PC-3 (cell line): Measurements from ENCODE around the gene ARHGEF26. TPM values are rescaled to one million over a fixed set of nuclear protein-coding genes. Genes with fewer than 3 reads are reported as not detected.

ENCODE experiments used
- ATAC-seq: fragments of 200-7000 bp; cut with Tn5 transposase; 2 replicates; pipeline ENCODE4 v1.9.1; 2020; ENCODE audit warnings: mild to moderate bottlenecking, moderate library complexity
- BruUV-seq: library from RNA; stranded (reverse); fragments of 400-500 nt; replicated peaks from 2 replicates; lab custom pipeline; 2021; lab: Mats Ljungman, UMichigan
- CTCF ChIA-PET: fragments of 300-600 bp; sonication (Branson Sonifier 250); formaldehyde crosslinking; loops from one replicate; lab custom pipeline; 2022; ENCODE audit warnings: antibody characterized with exemption; lab: Charles Lee
- POLR2A ChIA-PET: fragments of 300-600 bp; sonication (Branson Sonifier 250); formaldehyde crosslinking; loops from one replicate; lab custom pipeline; 2022; ENCODE audit warnings: antibody characterized with exemption; ENCODE audit not compliant: unreplicated experiment; lab: Charles Lee
- DNase-seq: peaks from one replicate; pipeline ENCODE4 v3.0.0-alpha.2; 2015
- H2AFZ ChIP-seq: fragments of 300-600 bp; sonication (generic); 2 replicates; pipeline ENCODE4 v1.6.0; 2016; ENCODE audit warnings: antibody characterized with exemption, low read length
- H3F3A ChIP-seq: fragments of 300-600 bp; sonication (generic); one replicate; pipeline ENCODE4 v1.6.0; 2017; ENCODE audit warnings: antibody characterized with exemption, low read length, control low read depth, mild to moderate bottlenecking; ENCODE audit not compliant: unreplicated experiment
- H3K27ac ChIP-seq: fragments of 300-600 bp; sonication (generic); 2 replicates; pipeline ENCODE4 v1.5.1; 2016; ENCODE audit warnings: mild to moderate bottlenecking, low read length
- H3K27me3 ChIP-seq: fragments of 300-600 bp; sonication (generic); 2 replicates; pipeline ENCODE4 v1.6.1; 2016; ENCODE audit warnings: low read length, mixed read lengths
- H3K36me3 ChIP-seq: fragments of 300-600 bp; sonication (generic); 2 replicates; pipeline ENCODE4 v1.6.1; 2016; ENCODE audit warnings: low read depth, mixed run types, low read length, mixed read lengths
- H3K4me1 ChIP-seq: fragments of 300-600 bp; sonication (generic); 2 replicates; pipeline ENCODE4 v1.5.1; 2016; ENCODE audit warnings: low read length; ENCODE audit not compliant: insufficient read depth
- H3K4me2 ChIP-seq: fragments of 300-600 bp; sonication (generic); 2 replicates; pipeline ENCODE4 v1.6.0; 2016; ENCODE audit warnings: low read length
- H3K4me3 ChIP-seq: fragments of 300-600 bp; sonication (generic); 2 replicates; pipeline ENCODE4 v1.5.1; 2016; ENCODE audit warnings: mild to moderate bottlenecking, low read length, mixed read lengths
- H3K79me2 ChIP-seq: fragments of 300-600 bp; sonication (generic); 2 replicates; pipeline ENCODE4 v1.6.1; 2017; ENCODE audit warnings: low read length, mixed read lengths
- H3K9ac ChIP-seq: fragments of 300-600 bp; sonication (generic); 2 replicates; pipeline ENCODE4 v1.6.0; 2016; ENCODE audit warnings: mild to moderate bottlenecking, low read length
- H3K9me2 ChIP-seq: fragments of 300-600 bp; sonication (generic); replicated peaks from 2 replicates; pipeline ENCODE4 v1.6.1; 2016; ENCODE audit warnings: mixed run types, low read length, mixed read lengths
- H3K9me3 ChIP-seq: fragments of 300-600 bp; sonication (generic); 2 replicates; pipeline ENCODE4 v1.6.1; 2016; ENCODE audit warnings: low read length, mixed read lengths
- H4K20me1 ChIP-seq: fragments of 300-600 bp; sonication (generic); 2 replicates; pipeline ENCODE4 v1.6.1; 2016; ENCODE audit warnings: low read length, mixed read lengths
- EZH2 ChIP-seq: fragments of 300-600 bp; sonication (generic); IDR thresholded peaks from one replicate; pipeline ENCODE4 v1.6.1; 2017; ENCODE audit warnings: antibody characterized with exemption, mild to moderate bottlenecking, low read length; ENCODE audit not compliant: unreplicated experiment
- EZH2phosphoT487 ChIP-seq: fragments of 300-600 bp; sonication (generic); IDR thresholded peaks from 2 replicates; pipeline ENCODE4 v1.6.1; 2018; ENCODE audit warnings: mild to moderate bottlenecking, antibody characterized with exemption, low read length, borderline replicate concordance
- intact Hi-C: fragments of 100-400 bp; cut with micrococcal nuclease; formaldehyde crosslinking; loops from 2 replicates; pipeline ENCODE4 v1.9.0; 2023
- total RNA-seq: library from RNA; depleted of rRNA; stranded (reverse); fragments of >200 nt; gene quantifications from 2 replicates; pipeline ENCODE4 v1.2.3, GENCODE V29; 2014
- TF ChIP-seq, protein P1 (sequence below): fragments of 300-600 bp; sonication (generic); conservative IDR thresholded peaks from 2 replicates; pipeline ENCODE4 v1.5.1; 2017; ENCODE audit warnings: antibody characterized with exemption, low read depth, mild to moderate bottlenecking, low read length

ARHGEF26 gene
- total RNA-seq, 1 experiment from 2014 or later = 5.0 TPM

DNA sequence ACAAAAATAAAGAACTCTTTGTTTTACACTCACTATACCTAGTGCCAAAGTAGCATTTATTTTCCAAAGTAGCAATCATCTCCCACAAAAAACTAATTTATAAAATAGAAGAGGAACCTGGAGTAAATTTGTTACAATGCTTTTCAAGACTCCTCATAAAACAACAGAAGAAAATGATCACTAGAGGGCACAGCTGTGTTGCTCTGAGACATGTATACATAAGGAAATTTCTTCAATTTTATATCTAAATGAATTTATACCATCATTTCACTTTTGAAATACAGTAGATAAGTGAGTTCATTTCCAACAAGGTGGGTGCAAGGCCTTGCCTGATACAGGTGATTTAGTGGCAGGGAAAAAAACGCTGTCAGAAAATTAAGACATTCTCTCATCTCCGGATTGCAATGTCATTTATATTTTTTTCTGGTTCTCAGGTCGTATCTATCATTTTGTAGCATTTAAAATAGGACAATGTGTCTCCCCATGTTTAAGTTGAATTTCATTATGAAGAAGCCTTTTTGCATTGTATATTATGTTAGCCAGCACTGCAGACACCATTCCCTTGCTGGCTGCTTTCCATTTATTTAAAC, 25.3 kb upstream of the ARHGEF26 start:
- Histone ChIP-seq H3K9ac (no peak overlapping the region), H3K27me3 (no peaks in the 10 kb centered on the region), H3K27ac (no peak overlapping the region), H3K9me2 (no peaks in the 10 kb centered on the region), H3K36me3 (no peaks in the 10 kb centered on the region), H4K20me1 (no peaks in the 10 kb centered on the region), H3K9me3 (no peaks in the 10 kb centered on the region), H3K79me2 (no peaks in the 10 kb centered on the region), H3K4me1 (no peaks in the 10 kb centered on the region), H3K4me2 (no peak overlapping the region), H3F3A (no peaks in the 10 kb centered on the region), H2AFZ (no peak overlapping the region), H3K4me3 (no peak overlapping the region)
- CTCF ChIA-PET = no interaction called here
- TF ChIP-seq EZH2phosphoT487 = no peak
- TF ChIP-seq, protein P1, sequence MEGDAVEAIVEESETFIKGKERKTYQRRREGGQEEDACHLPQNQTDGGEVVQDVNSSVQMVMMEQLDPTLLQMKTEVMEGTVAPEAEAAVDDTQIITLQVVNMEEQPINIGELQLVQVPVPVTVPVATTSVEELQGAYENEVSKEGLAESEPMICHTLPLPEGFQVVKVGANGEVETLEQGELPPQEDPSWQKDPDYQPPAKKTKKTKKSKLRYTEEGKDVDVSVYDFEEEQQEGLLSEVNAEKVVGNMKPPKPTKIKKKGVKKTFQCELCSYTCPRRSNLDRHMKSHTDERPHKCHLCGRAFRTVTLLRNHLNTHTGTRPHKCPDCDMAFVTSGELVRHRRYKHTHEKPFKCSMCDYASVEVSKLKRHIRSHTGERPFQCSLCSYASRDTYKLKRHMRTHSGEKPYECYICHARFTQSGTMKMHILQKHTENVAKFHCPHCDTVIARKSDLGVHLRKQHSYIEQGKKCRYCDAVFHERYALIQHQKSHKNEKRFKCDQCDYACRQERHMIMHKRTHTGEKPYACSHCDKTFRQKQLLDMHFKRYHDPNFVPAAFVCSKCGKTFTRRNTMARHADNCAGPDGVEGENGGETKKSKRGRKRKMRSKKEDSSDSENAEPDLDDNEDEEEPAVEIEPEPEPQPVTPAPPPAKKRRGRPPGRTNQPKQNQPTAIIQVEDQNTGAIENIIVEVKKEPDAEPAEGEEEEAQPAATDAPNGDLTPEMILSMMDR = peak; percentile 80
- peak; percentile 55 for DNase-seq
- no TSS peak for BruUV-seq
- intact Hi-C loops = loop anchor here (1.0 to 5.0 kb wide), 2 partner anchors 54 to 157 kb away; no protein-coding TSS in a partner anchor
- ATAC-seq = peak; percentile 84
- POLR2A ChIA-PET = no interaction called here

DNA sequence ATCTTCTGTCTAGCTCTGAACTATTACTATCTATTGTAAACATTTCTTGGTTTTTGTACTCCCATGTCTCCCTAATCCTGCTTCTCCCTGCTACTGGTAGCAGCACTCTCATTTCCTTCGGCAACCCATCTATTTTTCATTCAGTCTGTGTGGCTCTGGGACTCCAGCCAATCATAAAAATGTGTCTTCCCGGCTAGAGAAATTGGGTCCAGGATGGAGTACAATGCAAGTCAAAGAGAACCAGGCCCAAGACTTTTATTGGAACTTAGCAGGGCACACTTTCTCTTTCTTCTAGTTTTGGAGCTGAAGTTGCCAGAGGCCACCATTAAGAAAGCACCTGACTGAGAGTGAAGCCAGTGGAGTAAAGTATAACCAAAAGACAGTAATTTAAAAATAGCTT, 22.8 kb upstream of the ARHGEF26 start:
- no peak overlapping the region for H3K4me3 ChIP-seq
- H4K20me1 ChIP-seq = no peaks in the 10 kb centered on the region
- no peak overlapping the region for H3K4me2 ChIP-seq
- H3K9ac ChIP-seq = no peak overlapping the region
- no peaks in the 10 kb centered on the region for H3F3A ChIP-seq
- no peak for DNase-seq
- no TSS peak for BruUV-seq
- no peaks in the 10 kb centered on the region for H3K27me3 ChIP-seq
- ChIA-PET POLR2A (interaction anchor here (0.6 kb wide), 1 partner anchor 156 kb away, joined by 3 read pairs; no protein-coding TSS in a partner anchor), CTCF (interaction anchor here (0.6 kb wide), 1 partner anchor 127 kb away, joined by 3 read pairs; no protein-coding TSS in a partner anchor)
- no peak overlapping the region for H2AFZ ChIP-seq
- no peak overlapping the region for H3K27ac ChIP-seq
- no peaks in the 10 kb centered on the region for H3K4me1 ChIP-seq
- H3K36me3 ChIP-seq = no peaks in the 10 kb centered on the region
- H3K9me2 ChIP-seq = no peaks in the 10 kb centered on the region
- intact Hi-C loops = loop anchor here (5.0 kb wide), 1 partner anchor 56 kb away; no protein-coding TSS in a partner anchor
- TF ChIP-seq, protein P1 = no peak
- TF ChIP-seq EZH2 (no peak), EZH2phosphoT487 (no peak)
- no peaks in the 10 kb centered on the region for H3K9me3 ChIP-seq
- no peak for ATAC-seq
- H3K79me2 ChIP-seq = no peaks in the 10 kb centered on the region

DNA sequence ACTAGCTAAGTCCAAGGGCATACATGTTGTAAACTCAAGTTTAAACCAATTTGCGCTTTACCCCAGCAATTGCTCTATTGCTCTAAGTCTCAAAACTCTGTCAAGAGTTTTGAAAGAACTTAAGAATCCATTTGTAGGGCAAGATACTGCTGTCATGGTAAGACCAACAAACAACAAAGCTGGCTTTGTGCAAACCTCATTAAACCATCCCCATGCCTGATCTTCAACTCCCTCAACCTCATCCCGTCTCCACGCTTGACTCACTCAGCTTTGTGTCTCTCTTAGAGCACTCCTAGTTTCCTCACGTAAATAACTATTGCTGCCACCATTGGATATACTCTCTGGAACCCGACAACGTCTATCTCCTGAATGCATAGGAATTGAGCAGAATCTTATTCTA, 20.6 kb upstream of the ARHGEF26 start:
- H3K4me2 ChIP-seq = no peak overlapping the region
- H3K4me1 ChIP-seq = no peaks in the 10 kb centered on the region
- ChIA-PET CTCF (no interaction called here), POLR2A (no interaction called here)
- no peaks in the 10 kb centered on the region for H3K36me3 ChIP-seq
- H3K9me3 ChIP-seq = no peaks in the 10 kb centered on the region
- intact Hi-C loops = no loop called here
- H4K20me1 ChIP-seq = no peaks in the 10 kb centered on the region
- no TSS peak for BruUV-seq
- no peak overlapping the region for H2AFZ ChIP-seq
- no peak overlapping the region for H3K4me3 ChIP-seq
- no peaks in the 10 kb centered on the region for H3K27me3 ChIP-seq
- no peak overlapping the region for H3K27ac ChIP-seq
- no peaks in the 10 kb centered on the region for H3F3A ChIP-seq
- DNase-seq = no peak
- no peak overlapping the region for H3K9ac ChIP-seq
- H3K9me2 ChIP-seq = no peaks in the 10 kb centered on the region
- no peak for ATAC-seq
- H3K79me2 ChIP-seq = no peaks in the 10 kb centered on the region
- TF ChIP-seq, protein P1 = no peak
- TF ChIP-seq EZH2 (no peak), EZH2phosphoT487 (no peak)
